ENCODE measurements around the gene PSMF1. TPM values are rescaled to one million over a fixed set of nuclear protein-coding genes. Genes with fewer than 3 reads are reported as not detected.

Gene PSMF1
- total and polyA plus RNA-seq, 8 donors, result 22.0 to 297 (median 43.2) TPM

GRCh38 chr20:1205802-1206201 lies 87.4 kb downstream of the PSMF1 start:
- Histone ChIP-seq H3K36me3 (no peaks in the 10 kb centered on the region), H3K9me3 (no peaks in the 10 kb centered on the region), H3K27me3 (peaks cover 0 to 5% (median 0%) of the 10 kb centered on the region in 3 donors), H3K27ac (no peak overlapping the region), H3K4me1 (no peaks in the 10 kb centered on the region), H3K4me3 (no peak overlapping the region)
- no peak for TF ChIP-seq CTCF (IDR thresholded peaks at IDR 0.05)
- TF ChIP-seq POLR2AphosphoS5 (IDR thresholded peaks at IDR 0.05), result no peak
- no peak for TF ChIP-seq POLR2A (IDR thresholded peaks at IDR 0.05)
- TF ChIP-seq EP300 (IDR thresholded peaks at IDR 0.05), result no peak
- intact Hi-C loops (cut with DNase I; ENCODE audit: low total_unique reads), result no loop called here
- WGBS, 5 donors, result 92 to 97% (median 94%) methylated on average over 8 of the region's 8 CpGs
- no peak for DNase-seq

GRCh38 chr20:1206366-1207148 lies 88.2 kb downstream of the PSMF1 start:
- H3K4me1 ChIP-seq, result no peaks in the 10 kb centered on the region
- peaks cover 0 to 12% (median 0%) of the 10 kb centered on the region in 3 donors for H3K27me3 ChIP-seq
- intact Hi-C loops (cut with DNase I; ENCODE audit: low total_unique reads), result no loop called here
- no peak overlapping the region for H3K27ac ChIP-seq
- WGBS, 5 donors, result 62 to 76% (median 73%) methylated on average over 19 of the region's 19 CpGs
- no peaks in the 10 kb centered on the region for H3K9me3 ChIP-seq
- H3K4me3 ChIP-seq, result no peak overlapping the region
- DNase-seq, result peak in 1 of 2 donors; percentile 14
- TF ChIP-seq EP300 (IDR thresholded peaks at IDR 0.05) (no peak), POLR2AphosphoS5 (IDR thresholded peaks at IDR 0.05) (no peak), CTCF (IDR thresholded peaks at IDR 0.05) (no peak), POLR2A (IDR thresholded peaks at IDR 0.05) (no peak)
- no peaks in the 10 kb centered on the region for H3K36me3 ChIP-seq

- TF ChIP-seq POLR2AphosphoS5 (IDR thresholded peaks at IDR 0.05) (no peak), POLR2A (IDR thresholded peaks at IDR 0.05) (no peak), CTCF (IDR thresholded peaks at IDR 0.05) (no peak), EP300 (IDR thresholded peaks at IDR 0.05) (no peak)
- no peak overlapping the region for H3K27ac ChIP-seq
- no peaks in the 10 kb centered on the region for H3K36me3 ChIP-seq
- no peak for DNase-seq
- no peak overlapping the region for H3K4me3 ChIP-seq
- H3K4me1 ChIP-seq, result no peaks in the 10 kb centered on the region
- 85 to 91% (median 89%) methylated on average over 3 of the region's 3 CpGs for WGBS, 5 donors
- intact Hi-C loops (cut with DNase I; ENCODE audit: low total_unique reads), result no loop called here
- H3K27me3 ChIP-seq, result peaks cover 0 to 21% (median 0%) of the 10 kb centered on the region in 3 donors
- H3K9me3 ChIP-seq, result no peaks in the 10 kb centered on the region
Measured at GRCh38 chr20:1207293-1207878, 89.0 kb downstream of the PSMF1 start.

- Histone ChIP-seq H3K4me3 (no peak overlapping the region), H3K4me1 (peaks cover 0 to 8% (median 4%) of the 10 kb centered on the region in 4 donors), H3K36me3 (no peaks in the 10 kb centered on the region), H3K27me3 (peaks cover 0 to 26% (median 0%) of the 10 kb centered on the region in 3 donors), H3K9me3 (no peaks in the 10 kb centered on the region), H3K27ac (no peak overlapping the region)
- TF ChIP-seq EP300 (IDR thresholded peaks at IDR 0.05) (no peak), CTCF (IDR thresholded peaks at IDR 0.05) (no peak), POLR2AphosphoS5 (IDR thresholded peaks at IDR 0.05) (no peak), POLR2A (IDR thresholded peaks at IDR 0.05) (no peak)
- 44 to 58% (median 52%) methylated on average over 5 of the region's 5 CpGs for WGBS, 5 donors
- intact Hi-C loops (cut with DNase I; ENCODE audit: low total_unique reads), result loop anchor here (10.0 kb wide), 1 partner anchor 395 kb away; no protein-coding TSS in a partner anchor
- no peak for DNase-seq
Measured at GRCh38 chr20:1209447-1210387, 91.3 kb downstream of the PSMF1 start.

Data from stomach (tissue), 9 donors.